NCI-H2171 treated with DMSO at 0.1 percent for 48 hours (cell line): Measurements from ENCODE around the gene POC1B.

Experiments used
- DNase-seq: peaks from one replicate; lab custom pipeline; 2025; lab: John Stamatoyannopoulos, UW

POC1B gene

GRCh38 chr12:89389755-89390661 is 135.8 kb downstream of the POC1B start:
- no peak for DNase-seq

GRCh38 chr12:89386138-89386537 is 139.7 kb downstream of the POC1B start:
- DNase-seq = no peak

GRCh38 chr12:89384807-89385206 is 141.0 kb downstream of the POC1B start:
- DNase-seq = no peak

GRCh38 chr12:89384050-89384758 is 141.6 kb downstream of the POC1B start:
- DNase-seq = no peak

- DNase-seq = no peak
These were observed 142.4 kb downstream of the POC1B start for GRCh38 chr12:89383235-89384049.

GRCh38 chr12:89382328-89382727 is 143.5 kb downstream of the POC1B start:
- no peak for DNase-seq

- no peak for DNase-seq
These were observed 145.9 kb downstream of the POC1B start for GRCh38 chr12:89379839-89380467.

GRCh38 chr12:89379148-89379838 is 146.6 kb downstream of the POC1B start:
- DNase-seq = no peak

- DNase-seq = no peak
These were observed 149.0 kb downstream of the POC1B start for GRCh38 chr12:89376844-89377243.

GRCh38 chr12:89376202-89376529 is 149.7 kb downstream of the POC1B start:
- DNase-seq = no peak

GRCh38 chr12:89373763-89374572 is 151.9 kb downstream of the POC1B start:
- no peak for DNase-seq

- no peak for DNase-seq
These were observed 153.1 kb downstream of the POC1B start for GRCh38 chr12:89372584-89373370.

- DNase-seq = peak; percentile 13
These were observed 155.0 kb downstream of the POC1B start for GRCh38 chr12:89370850-89371249.

GRCh38 chr12:89370421-89370831 is 155.4 kb downstream of the POC1B start:
- no peak for DNase-seq
